K562 (cell line): ENCODE data around the gene FRMPD1. TPM values are rescaled to one million over a fixed set of nuclear protein-coding genes. Genes with fewer than 3 reads are reported as not detected.

Experiments used
- CUX1 ChIP-seq: fragments of 200-800 bp; sonication (Bioruptor generic); IDR thresholded peaks from 2 replicates; pipeline ENCODE4 v1.6.1; 2016; ENCODE audit warnings: missing genetic modification characterization, missing compliant biosample characterization
- DMBX1 ChIP-seq: fragments of 250-450 bp; sonication (Bioruptor Pico); IDR thresholded peaks from 2 replicates; pipeline ENCODE4 v1.8.0; 2022; ENCODE audit warnings: inconsistent platforms, mild to moderate bottlenecking, moderate library complexity, borderline replicate concordance
- KDM2B ChIP-seq: fragments of 250-450 bp; sonication (Bioruptor Pico); IDR thresholded peaks from 2 replicates; pipeline ENCODE4 v1.8.0; 2021; ENCODE audit warnings: mild to moderate bottlenecking, moderate library complexity
- TCF15 ChIP-seq: fragments of 250-450 bp; sonication (Bioruptor Pico); IDR thresholded peaks from 2 replicates; pipeline ENCODE4 v1.8.0; 2022; ENCODE audit warnings: moderate library complexity, mild to moderate bottlenecking, inconsistent platforms
- ZNF12 ChIP-seq: sonication (generic); formaldehyde crosslinking; IDR thresholded peaks from 2 replicates; pipeline ENCODE4 v1.4.0; 2020; ENCODE audit warnings: mild to moderate bottlenecking, missing genetic modification reagents
- polyA plus RNA-seq, 8 experiments: library from polyadenylated mRNA; depleted of rRNA in 4 of 8; stranded (reverse) in 5 of 8; unstranded in 3 of 8; fragments of >200 nt; fragmentation: Nextera tagmentation in 2 of 8; fragmentation: Illumina TruSeq in 1 of 8; extraction: Ambion mirVana in 2 of 8; extraction: Trizol in 1 of 8; gene quantifications; 2 replicates each; pipeline versions ENCODE4 v1.2.1 to v1.2.3, GENCODE V29; 2011 to 2014; ENCODE audit warnings: inconsistent platforms in 1 of 8, missing spikeins in 1 of 8
- total RNA-seq, 7 experiments: library from RNA; depleted of rRNA in 6 of 7; stranded (reverse); fragments of >200 nt in 6 of 7; fragmentation: Illumina TruSeq in 2 of 7; extraction: Trizol in 2 of 7; gene quantifications; 2 replicates each; pipeline versions ENCODE4 v1.2.1 to v1.2.3, GENCODE V29; 2011 to 2021; ENCODE audit warnings: low replicate concordance in 1 of 7
- TF ChIP-seq, protein P1 (sequence below): fragments of 450-650 bp; IDR thresholded peaks from 2 replicates; pipeline ENCODE4 v1.6.1; 2016; ENCODE audit warnings: mild to moderate bottlenecking, moderate library complexity

Gene FRMPD1
- total and polyA plus RNA-seq, 9 of the 15 experiments (the other 6 are each of a cell fraction or from before 2014, with no cell fraction given): not detected

DNA sequence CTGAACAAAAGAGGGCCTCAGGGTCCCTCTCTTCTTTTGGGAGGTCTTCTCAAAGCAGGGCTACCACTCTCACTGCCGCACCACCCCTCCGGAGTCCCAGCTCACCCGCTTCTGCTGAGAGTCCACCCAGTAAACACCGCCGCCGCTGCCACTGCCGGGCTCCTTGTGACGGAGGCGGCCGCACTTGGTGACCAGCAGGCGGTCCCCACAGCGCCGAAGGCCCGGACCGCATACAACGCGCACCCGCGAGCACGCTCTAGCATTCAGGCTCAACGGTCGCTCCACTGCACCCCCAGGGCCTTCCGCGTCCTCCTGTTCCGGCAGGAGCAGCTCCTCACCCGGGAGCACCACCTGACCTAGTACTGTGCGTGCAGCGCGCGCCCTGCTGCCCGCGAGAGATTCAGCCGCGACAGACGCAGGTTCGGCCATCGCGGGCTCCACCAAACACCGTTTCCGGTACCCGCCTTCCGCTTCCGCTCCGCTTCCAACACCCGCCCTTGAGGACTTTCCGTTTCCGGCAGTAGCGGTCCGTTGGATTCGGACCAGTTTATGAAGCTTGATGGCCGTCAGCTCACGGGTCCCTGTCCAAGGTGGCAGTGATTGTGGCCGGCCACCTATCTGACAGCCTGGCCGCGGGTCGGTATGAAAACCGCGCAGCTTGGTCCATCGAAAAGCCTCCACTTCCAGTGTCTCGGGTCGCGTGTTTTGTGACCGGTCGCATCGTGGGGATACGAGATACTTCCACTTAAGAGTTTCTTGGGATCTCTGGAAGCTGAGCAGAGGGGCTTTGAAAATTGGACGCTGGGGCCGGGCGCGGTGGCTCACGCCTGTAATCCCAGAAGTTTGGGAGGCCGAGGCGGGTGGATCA lies 134.1 kb downstream of the FRMPD1 start, which contains the start of gene EXOSC3 (continued):
- TF ChIP-seq CUX1 (no peak), TCF15 (CRISPR knock-in tag) (no peak), KDM2B (0 out of 2 replicates have a peak, but pooled peaks have one; percentile 30), ZNF12 (peak; percentile 86), DMBX1 (CRISPR knock-in tag) (0 out of 2 replicates have a peak, but pooled peaks have one; percentile 12)
- TF ChIP-seq, protein P1, sequence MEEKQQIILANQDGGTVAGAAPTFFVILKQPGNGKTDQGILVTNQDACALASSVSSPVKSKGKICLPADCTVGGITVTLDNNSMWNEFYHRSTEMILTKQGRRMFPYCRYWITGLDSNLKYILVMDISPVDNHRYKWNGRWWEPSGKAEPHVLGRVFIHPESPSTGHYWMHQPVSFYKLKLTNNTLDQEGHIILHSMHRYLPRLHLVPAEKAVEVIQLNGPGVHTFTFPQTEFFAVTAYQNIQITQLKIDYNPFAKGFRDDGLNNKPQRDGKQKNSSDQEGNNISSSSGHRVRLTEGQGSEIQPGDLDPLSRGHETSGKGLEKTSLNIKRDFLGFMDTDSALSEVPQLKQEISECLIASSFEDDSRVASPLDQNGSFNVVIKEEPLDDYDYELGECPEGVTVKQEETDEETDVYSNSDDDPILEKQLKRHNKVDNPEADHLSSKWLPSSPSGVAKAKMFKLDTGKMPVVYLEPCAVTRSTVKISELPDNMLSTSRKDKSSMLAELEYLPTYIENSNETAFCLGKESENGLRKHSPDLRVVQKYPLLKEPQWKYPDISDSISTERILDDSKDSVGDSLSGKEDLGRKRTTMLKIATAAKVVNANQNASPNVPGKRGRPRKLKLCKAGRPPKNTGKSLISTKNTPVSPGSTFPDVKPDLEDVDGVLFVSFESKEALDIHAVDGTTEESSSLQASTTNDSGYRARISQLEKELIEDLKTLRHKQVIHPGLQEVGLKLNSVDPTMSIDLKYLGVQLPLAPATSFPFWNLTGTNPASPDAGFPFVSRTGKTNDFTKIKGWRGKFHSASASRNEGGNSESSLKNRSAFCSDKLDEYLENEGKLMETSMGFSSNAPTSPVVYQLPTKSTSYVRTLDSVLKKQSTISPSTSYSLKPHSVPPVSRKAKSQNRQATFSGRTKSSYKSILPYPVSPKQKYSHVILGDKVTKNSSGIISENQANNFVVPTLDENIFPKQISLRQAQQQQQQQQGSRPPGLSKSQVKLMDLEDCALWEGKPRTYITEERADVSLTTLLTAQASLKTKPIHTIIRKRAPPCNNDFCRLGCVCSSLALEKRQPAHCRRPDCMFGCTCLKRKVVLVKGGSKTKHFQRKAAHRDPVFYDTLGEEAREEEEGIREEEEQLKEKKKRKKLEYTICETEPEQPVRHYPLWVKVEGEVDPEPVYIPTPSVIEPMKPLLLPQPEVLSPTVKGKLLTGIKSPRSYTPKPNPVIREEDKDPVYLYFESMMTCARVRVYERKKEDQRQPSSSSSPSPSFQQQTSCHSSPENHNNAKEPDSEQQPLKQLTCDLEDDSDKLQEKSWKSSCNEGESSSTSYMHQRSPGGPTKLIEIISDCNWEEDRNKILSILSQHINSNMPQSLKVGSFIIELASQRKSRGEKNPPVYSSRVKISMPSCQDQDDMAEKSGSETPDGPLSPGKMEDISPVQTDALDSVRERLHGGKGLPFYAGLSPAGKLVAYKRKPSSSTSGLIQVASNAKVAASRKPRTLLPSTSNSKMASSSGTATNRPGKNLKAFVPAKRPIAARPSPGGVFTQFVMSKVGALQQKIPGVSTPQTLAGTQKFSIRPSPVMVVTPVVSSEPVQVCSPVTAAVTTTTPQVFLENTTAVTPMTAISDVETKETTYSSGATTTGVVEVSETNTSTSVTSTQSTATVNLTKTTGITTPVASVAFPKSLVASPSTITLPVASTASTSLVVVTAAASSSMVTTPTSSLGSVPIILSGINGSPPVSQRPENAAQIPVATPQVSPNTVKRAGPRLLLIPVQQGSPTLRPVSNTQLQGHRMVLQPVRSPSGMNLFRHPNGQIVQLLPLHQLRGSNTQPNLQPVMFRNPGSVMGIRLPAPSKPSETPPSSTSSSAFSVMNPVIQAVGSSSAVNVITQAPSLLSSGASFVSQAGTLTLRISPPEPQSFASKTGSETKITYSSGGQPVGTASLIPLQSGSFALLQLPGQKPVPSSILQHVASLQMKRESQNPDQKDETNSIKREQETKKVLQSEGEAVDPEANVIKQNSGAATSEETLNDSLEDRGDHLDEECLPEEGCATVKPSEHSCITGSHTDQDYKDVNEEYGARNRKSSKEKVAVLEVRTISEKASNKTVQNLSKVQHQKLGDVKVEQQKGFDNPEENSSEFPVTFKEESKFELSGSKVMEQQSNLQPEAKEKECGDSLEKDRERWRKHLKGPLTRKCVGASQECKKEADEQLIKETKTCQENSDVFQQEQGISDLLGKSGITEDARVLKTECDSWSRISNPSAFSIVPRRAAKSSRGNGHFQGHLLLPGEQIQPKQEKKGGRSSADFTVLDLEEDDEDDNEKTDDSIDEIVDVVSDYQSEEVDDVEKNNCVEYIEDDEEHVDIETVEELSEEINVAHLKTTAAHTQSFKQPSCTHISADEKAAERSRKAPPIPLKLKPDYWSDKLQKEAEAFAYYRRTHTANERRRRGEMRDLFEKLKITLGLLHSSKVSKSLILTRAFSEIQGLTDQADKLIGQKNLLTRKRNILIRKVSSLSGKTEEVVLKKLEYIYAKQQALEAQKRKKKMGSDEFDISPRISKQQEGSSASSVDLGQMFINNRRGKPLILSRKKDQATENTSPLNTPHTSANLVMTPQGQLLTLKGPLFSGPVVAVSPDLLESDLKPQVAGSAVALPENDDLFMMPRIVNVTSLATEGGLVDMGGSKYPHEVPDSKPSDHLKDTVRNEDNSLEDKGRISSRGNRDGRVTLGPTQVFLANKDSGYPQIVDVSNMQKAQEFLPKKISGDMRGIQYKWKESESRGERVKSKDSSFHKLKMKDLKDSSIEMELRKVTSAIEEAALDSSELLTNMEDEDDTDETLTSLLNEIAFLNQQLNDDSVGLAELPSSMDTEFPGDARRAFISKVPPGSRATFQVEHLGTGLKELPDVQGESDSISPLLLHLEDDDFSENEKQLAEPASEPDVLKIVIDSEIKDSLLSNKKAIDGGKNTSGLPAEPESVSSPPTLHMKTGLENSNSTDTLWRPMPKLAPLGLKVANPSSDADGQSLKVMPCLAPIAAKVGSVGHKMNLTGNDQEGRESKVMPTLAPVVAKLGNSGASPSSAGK: peak; percentile 75
